Iris pigment epithelial cell (primary cell): ENCODE measurements around the gene GLIS2.
"Not testable (repeated sequence)": the region's sequence is repeated elsewhere in the genome, so short reads cannot be mapped to it uniquely, and the experiment has no call there.

Experiments
- DNase-seq: peaks from one replicate; pipeline ENCODE4 v3.0.0-alpha.2; 2011; ENCODE audit warnings: low read depth

The GLIS2 gene

GRCh38 chr16:4334724-4335495 is 19.0 kb downstream of the GLIS2 start:
- DNase-seq, result no peak

GRCh38 chr16:4336701-4337539 is 21.1 kb downstream of the GLIS2 start:
- DNase-seq, result no peak

GRCh38 chr16:4337540-4338088 is 21.7 kb downstream of the GLIS2 start:
- DNase-seq, result no peak

- DNase-seq, result no peak
Measured at GRCh38 chr16:4338125-4338582, 22.3 kb downstream of the GLIS2 start.

- no peak for DNase-seq
Measured at GRCh38 chr16:4338712-4339299, 22.9 kb downstream of the GLIS2 start.

GRCh38 chr16:4339455-4339854 is 23.6 kb downstream of the GLIS2 start:
- no peak for DNase-seq

- DNase-seq, result no peak
Measured at GRCh38 chr16:4339909-4340308, 24.0 kb downstream of the GLIS2 start.

- DNase-seq, result no peak
Measured at GRCh38 chr16:4340443-4340842, 24.6 kb downstream of the GLIS2 start.

- DNase-seq, result no peak
Measured at GRCh38 chr16:4341250-4341649, 25.4 kb downstream of the GLIS2 start.

- no peak for DNase-seq
Measured at GRCh38 chr16:4342866-4343744, 27.2 kb downstream of the GLIS2 start.

- DNase-seq, result not testable (repeated sequence)
Measured at GRCh38 chr16:4344300-4344982, 28.6 kb downstream of the GLIS2 start.

GRCh38 chr16:4344983-4345835 is 29.3 kb downstream of the GLIS2 start:
- DNase-seq, result no peak

GRCh38 chr16:4345836-4346781 is 30.2 kb downstream of the GLIS2 start:
- DNase-seq, result peak; percentile 38

GRCh38 chr16:4347010-4347409 is 31.1 kb downstream of the GLIS2 start:
- DNase-seq, result peak; percentile 62

- no peak for DNase-seq
Measured at GRCh38 chr16:4347765-4348509, 32.1 kb downstream of the GLIS2 start.

- DNase-seq, result no peak
Measured at GRCh38 chr16:4349332-4349731, 33.5 kb downstream of the GLIS2 start.

GRCh38 chr16:4350365-4350786 is 34.5 kb downstream of the GLIS2 start:
- no peak for DNase-seq
